GM19240 (cell line): ENCODE data around the gene ZAR1.
"Not testable (repeated sequence)": the region's sequence is repeated elsewhere in the genome, so short reads cannot be mapped to it uniquely, and the experiment has no call there.

Source experiments
- DNase-seq: peaks from one replicate; pipeline ENCODE4 v3.0.0; 2011; ENCODE audit warnings: low spot score; ENCODE audit not compliant: insufficient read length

Gene ZAR1

GRCh38 chr4:48490012-48490679, at the start of gene ZAR1:
Gene ZAR1 (plus strand): TSS chr4:48490252. CDS start chr4:48490292, 40 bp downstream.
- DNase-seq, result no peak

GRCh38 chr4:48440914-48441313, 49.1 kb upstream of the ZAR1 start:
- DNase-seq, result not testable (repeated sequence)

DNA sequence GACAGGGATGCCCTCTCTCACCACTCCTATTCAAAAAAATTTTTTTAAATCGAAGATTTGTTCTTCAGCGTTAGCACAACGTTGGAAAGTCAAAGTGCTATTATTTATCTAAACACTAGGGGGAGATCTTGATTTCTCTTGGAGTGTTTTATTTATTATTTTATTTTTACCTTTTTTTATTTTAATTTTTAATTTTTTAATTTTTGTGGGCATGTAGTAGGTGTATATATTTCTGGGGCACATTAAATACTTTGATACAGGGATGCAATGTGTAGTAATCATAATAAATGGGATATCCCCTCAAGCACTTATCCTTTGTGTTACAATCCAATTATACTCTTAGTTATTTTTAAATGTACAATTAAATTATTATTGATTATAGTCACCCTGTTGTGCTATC, 44.3 kb upstream of the ZAR1 start:
- DNase-seq, result no peak

DNA sequence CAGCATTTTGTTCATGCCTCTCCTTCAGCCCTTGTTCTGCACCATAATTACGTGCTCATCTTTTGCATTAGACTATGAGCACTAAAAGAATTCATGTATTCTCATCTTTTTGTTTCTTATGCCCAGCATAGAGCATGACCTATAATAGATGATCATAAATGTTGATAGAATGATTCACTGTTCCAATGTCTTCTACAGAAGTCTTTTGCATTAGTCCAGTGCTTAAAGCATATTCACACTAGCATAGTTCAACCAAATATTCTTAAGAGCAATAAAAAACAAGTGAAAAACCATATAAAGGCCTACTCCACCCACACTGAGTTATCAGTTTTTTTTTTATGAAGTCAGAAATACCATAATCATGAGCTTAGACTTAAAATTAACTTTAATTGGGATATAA, 43.4 kb upstream of the ZAR1 start:
- DNase-seq, result no peak

- no peak for DNase-seq
These were observed 40.9 kb upstream of the ZAR1 start for GRCh38 chr4:48449151-48449550.

- no peak for DNase-seq
These were observed 39.3 kb upstream of the ZAR1 start for GRCh38 chr4:48450740-48451139.

DNA sequence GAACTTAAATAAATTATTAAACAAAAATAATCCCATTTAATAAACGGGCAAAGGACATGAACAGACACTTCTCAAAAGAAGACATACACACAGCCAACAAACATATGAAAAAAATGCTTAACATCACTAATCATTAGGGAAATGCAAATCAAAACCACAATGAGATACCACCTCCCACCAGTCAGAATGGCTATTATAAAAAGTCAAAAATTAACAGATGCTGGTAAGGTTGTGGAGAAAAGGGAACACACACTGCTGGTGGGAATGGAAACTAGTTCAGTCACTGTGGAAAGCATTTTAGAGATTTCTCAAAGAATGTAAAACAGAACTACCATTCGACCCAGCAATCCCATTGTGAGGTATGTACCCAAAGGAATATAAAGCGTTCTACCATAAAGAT, 38.4 kb upstream of the ZAR1 start:
- not testable (repeated sequence) for DNase-seq

- DNase-seq, result no peak
These were observed 35.5 kb upstream of the ZAR1 start for GRCh38 chr4:48454591-48454990.

DNA sequence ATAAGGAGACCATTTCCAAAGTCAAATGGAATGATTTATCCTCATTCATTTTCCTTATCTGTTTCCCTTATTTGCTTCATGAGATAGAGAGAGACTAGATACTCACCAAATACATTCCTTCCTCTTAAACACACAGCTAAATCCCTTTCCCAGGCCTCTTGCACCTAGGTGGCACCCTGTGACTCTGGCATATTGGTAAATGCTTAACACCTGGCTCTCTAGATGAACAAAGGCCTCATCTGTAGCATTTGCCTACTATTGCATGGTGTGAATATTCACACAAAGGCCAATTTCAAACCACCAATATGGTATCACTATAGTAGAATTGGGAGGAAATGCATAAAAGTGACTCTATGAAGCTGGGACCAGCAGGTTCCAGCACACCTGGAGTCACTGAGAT, 29.1 kb upstream of the ZAR1 start:
- no peak for DNase-seq

GRCh38 chr4:48462363-48462762, 27.7 kb upstream of the ZAR1 start:
- DNase-seq, result no peak

- no peak for DNase-seq
These were observed 22.6 kb upstream of the ZAR1 start for GRCh38 chr4:48467442-48467841.

- no peak for DNase-seq
These were observed 22.2 kb upstream of the ZAR1 start for GRCh38 chr4:48467891-48468290.

GRCh38 chr4:48470137-48470536, 19.9 kb upstream of the ZAR1 start:
- no peak for DNase-seq

GRCh38 chr4:48470570-48470969, 19.5 kb upstream of the ZAR1 start:
- DNase-seq, result no peak

DNA sequence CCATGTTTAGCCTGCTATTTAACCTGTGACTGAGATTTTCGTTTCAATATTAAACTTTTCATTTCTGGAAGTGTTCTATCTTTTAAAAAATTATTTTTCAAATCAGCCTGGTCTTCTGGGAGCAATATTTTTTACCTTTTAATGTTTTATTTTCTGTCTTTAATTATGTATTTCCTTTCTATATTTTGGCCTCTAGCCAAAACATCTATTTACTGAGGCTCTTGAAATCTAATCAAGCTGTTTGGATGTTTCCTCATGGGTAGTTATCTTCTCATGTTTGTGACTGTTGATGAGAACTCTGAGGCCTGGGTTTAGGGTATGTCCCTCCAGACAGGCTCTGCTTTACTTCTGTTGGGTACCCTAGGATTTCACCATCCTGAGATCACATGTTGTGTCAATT, 17.3 kb upstream of the ZAR1 start:
- DNase-seq, result no peak

GRCh38 chr4:48475770-48476169, 14.3 kb upstream of the ZAR1 start:
- DNase-seq, result no peak

- DNase-seq, result no peak
These were observed 11.8 kb upstream of the ZAR1 start for GRCh38 chr4:48478273-48478672.

DNA sequence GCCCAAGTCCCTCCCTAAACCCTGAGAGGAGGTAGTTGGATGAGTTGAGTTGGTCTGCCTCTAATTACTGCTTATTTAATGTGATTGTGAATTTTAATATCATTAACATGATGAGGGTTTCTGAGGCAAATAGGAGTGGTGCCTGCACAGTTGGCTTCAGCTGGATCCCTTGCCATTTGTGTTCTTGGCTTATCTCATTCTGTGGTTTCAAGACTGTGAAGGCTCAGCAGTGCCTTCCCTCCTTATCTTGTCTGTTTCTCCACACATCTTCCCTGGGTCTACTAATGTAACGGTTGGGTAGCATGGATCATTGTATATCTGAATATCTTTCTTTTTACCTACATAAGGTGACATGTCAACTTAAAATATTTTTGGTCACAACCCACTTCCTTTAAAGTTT, 8.5 kb upstream of the ZAR1 start:
- DNase-seq, result no peak

DNA sequence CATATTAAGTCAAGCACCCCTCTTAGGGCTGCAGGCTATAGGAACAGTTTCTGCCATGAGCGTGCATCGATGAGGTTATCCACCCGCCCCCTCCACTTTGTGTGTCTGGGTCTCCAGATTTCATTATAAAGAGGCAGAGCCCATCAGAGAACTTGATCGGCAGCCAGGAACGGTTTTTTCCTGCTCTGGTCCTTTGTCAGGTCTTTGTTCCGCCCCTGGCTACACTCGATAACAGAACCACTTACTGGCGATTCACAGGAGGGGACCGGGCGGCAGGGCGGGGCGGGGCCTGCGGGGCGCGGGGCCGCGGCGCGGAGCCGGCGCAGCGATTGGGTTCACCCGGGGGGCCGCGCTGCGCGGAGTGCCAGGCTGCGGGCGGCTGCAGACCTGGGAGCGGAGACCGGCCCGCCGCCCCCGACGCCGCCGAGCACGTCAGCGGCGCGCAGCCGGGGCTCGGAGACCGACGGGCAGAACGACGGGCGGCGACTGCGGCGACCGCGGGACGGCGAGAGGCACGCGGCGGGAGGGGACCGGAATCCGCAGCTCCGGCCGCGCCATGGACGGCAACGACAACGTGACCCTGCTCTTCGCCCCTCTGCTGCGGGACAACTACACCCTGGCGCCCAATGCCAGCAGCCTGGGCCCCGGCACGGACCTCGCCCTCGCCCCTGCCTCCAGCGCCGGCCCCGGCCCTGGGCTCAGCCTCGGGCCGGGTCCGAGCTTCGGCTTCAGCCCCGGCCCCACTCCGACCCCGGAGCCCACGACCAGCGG, 6.9 kb upstream of the ZAR1 start, which contains the start of gene SLC10A4:
Gene SLC10A4 (plus strand): TSS at position 338 of the 771 bp plus-strand sequence. CDS start 219 bp downstream, at position 557.
- no peak for DNase-seq

GRCh38 chr4:48483777-48484493, 6.1 kb upstream of the ZAR1 start:
- DNase-seq, result no peak

DNA sequence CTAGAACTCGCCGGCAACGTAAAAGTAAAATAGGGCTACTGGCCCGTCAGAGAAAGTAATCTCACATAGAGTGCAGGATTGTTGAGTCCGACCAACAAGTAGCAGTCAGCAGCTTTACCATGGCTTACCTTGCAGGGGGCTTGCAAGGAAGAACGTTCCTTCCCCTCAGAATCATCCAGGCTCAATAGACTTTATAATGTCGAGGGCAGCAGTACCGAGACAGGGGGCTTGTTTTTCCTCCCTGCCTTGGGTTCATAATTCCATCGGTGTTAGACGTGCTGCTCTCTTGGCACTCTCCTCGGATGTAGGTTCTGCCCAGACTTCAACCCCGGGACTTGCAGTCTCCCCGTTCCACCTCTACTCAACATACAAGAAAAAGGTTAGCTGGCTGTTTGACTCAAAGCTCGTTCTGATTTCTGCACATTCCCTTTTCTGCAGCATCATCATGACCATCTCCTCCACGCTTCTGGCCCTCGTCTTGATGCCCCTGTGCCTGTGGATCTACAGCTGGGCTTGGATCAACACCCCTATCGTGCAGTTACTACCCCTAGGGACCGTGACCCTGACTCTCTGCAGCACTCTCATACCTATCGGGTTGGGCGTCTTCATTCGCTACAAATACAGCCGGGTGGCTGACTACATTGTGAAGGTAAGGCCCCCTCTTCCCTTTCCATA, 5.4 kb upstream of the ZAR1 start:
- DNase-seq, result no peak

GRCh38 chr4:48489683-48490011, 405 bp upstream of the ZAR1 start:
- DNase-seq, result no peak
